ENCODE data around the gene SLC25A33.

Gene SLC25A33

DNA sequence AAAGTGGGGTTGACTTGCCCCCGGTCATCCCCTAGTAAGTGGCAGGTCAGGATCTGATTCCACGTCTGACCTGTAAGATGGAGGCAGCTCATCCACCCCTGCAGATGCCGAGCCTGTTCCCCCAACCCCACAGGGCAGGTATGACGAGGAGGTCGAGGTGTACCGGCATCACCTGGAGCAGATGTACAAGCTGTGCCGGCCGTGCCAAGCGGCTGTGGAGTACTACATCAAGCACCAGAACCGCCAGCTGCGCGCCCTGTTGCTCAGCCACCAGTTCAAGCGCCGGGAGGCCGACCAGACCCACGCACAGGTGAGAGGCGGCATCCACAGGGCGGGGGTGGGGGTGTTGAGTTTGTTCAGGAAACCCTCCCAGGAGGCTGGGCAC is 59.0 kb downstream of the SLC25A33 start:
- Histone ChIP-seq H3K9me3 (ENCODE audit: insufficient read depth, low read length) (no peaks in the 10 kb centered on the region), H3K79me2 (ENCODE audit: insufficient read depth, low read length) (peaks cover 25% of the 10 kb centered on the region), H3K9ac (ENCODE audit: low read length) (no peak overlapping the region), H4K20me1 (ENCODE audit: low read depth, low read length) (no peaks in the 10 kb centered on the region), H2AFZ (ENCODE audit: low read depth, low read length, severe bottlenecking) (no peak overlapping the region), H3K36me3 (ENCODE audit: low read length) (no peaks in the 10 kb centered on the region), H3K9me2 (replicated peaks; ENCODE audit: insufficient read depth, low read length) (no peaks in the 10 kb centered on the region), H3K4me3 (ENCODE audit: insufficient read depth, low read length, poor library complexity, severe bottlenecking) (no peak overlapping the region), H3F3A (ENCODE audit: insufficient read depth) (no peaks in the 10 kb centered on the region), H3K27me3 (ENCODE audit: low read length) (no peaks in the 10 kb centered on the region), H3K4me2 (ENCODE audit: low read depth, low read length, poor library complexity, severe bottlenecking) (no peak overlapping the region), H3K27ac (ENCODE audit: low read depth, low read length) (no peak overlapping the region)
- no peak for TF ChIP-seq EZH2phosphoT487 (conservative IDR thresholded peaks at IDR 0.05; ENCODE audit: low read length)
- TF ChIP-seq, protein P1, sequence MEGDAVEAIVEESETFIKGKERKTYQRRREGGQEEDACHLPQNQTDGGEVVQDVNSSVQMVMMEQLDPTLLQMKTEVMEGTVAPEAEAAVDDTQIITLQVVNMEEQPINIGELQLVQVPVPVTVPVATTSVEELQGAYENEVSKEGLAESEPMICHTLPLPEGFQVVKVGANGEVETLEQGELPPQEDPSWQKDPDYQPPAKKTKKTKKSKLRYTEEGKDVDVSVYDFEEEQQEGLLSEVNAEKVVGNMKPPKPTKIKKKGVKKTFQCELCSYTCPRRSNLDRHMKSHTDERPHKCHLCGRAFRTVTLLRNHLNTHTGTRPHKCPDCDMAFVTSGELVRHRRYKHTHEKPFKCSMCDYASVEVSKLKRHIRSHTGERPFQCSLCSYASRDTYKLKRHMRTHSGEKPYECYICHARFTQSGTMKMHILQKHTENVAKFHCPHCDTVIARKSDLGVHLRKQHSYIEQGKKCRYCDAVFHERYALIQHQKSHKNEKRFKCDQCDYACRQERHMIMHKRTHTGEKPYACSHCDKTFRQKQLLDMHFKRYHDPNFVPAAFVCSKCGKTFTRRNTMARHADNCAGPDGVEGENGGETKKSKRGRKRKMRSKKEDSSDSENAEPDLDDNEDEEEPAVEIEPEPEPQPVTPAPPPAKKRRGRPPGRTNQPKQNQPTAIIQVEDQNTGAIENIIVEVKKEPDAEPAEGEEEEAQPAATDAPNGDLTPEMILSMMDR (IDR thresholded peaks at IDR 0.05; ENCODE audit: insufficient read depth, low read length, poor library complexity, severe bottlenecking), result no peak

DNA sequence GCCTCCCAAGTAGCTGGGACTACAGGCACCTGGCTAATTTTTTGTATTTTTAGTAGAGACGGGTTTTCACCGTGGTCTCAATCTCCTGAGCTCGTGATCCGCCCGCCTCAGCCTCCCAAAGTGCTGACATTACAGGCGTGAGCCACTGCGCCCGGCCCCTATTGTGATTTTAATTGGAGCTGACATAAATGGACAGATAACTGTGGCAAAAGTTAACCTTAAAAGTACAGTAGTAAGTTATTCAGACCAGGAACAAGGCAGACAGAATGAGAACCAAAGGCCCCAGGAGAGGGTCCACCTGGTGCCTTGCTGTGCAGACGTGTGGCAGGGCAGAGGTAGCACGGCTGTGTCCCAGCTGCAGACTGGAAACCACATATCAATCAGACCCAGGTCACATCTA is 60.5 kb downstream of the SLC25A33 start:
- Histone ChIP-seq H3K36me3 (ENCODE audit: low read length) (no peaks in the 10 kb centered on the region), H3K9me3 (ENCODE audit: insufficient read depth, low read length) (no peaks in the 10 kb centered on the region), H3K4me2 (ENCODE audit: low read depth, low read length, poor library complexity, severe bottlenecking) (no peak overlapping the region), H3K9me2 (replicated peaks; ENCODE audit: insufficient read depth, low read length) (no peaks in the 10 kb centered on the region), H4K20me1 (ENCODE audit: low read depth, low read length) (no peaks in the 10 kb centered on the region), H3K27ac (ENCODE audit: low read depth, low read length) (no peak overlapping the region), H3K79me2 (ENCODE audit: insufficient read depth, low read length) (peaks cover 10% of the 10 kb centered on the region), H3F3A (ENCODE audit: insufficient read depth) (no peaks in the 10 kb centered on the region), H3K4me3 (ENCODE audit: insufficient read depth, low read length, poor library complexity, severe bottlenecking) (no peak overlapping the region), H2AFZ (ENCODE audit: low read depth, low read length, severe bottlenecking) (no peak overlapping the region), H3K9ac (ENCODE audit: low read length) (no peak overlapping the region), H3K27me3 (ENCODE audit: low read length) (no peaks in the 10 kb centered on the region)
- TF ChIP-seq, protein P1 (IDR thresholded peaks at IDR 0.05; ENCODE audit: insufficient read depth, low read length, poor library complexity, severe bottlenecking), result no peak
- TF ChIP-seq EZH2phosphoT487 (conservative IDR thresholded peaks at IDR 0.05; ENCODE audit: low read length), result no peak

DNA sequence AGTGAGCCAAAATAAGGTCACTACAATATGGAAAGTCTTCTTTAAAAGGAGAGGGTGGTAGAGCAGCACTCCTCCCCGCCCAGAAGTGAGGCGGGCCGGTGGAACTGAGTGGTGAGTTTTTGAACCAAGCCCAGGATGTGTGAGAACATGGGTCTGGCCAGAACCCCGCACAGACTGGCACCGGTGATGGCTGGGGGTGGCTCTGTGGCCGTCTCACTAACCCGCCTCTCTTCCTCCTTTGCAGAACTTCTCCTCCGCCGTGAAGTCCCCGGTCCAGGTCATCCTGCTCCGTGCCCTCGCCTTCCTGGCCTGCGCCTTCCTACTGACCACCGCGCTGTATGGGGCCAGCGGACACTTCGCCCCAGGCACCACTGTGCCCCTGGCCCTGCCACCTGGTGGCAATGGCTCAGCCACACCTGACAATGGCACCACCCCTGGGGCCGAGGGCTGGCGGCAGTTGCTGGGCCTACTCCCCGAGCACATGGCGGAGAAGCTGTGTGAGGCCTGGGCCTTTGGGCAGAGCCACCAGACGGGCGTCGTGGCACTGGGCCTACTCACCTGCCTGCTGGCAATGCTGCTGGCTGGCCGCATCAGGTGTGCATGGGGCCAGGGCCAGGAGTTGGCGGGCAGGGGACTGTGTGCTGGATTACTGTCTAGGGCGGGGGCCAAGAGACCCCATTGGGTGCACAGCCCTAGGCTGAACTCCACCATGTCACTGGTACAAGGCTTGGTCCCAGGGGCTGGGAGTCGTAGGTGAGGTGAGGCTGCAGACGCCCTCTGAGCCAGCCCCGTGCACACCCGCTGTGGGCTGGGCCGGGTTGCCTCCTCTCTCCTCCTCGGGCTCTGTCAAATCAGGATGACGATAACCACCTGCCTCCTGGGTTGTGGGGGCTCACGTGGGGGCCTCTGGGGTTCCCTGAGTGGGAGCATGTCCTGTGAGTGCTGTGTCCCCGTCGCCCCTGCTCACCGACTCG is 61.9 kb downstream of the SLC25A33 start:
- no peak overlapping the region for H3K27ac ChIP-seq (ENCODE audit: low read depth, low read length)
- H4K20me1 ChIP-seq (ENCODE audit: low read depth, low read length), result no peaks in the 10 kb centered on the region
- H3K9me2 ChIP-seq (replicated peaks; ENCODE audit: insufficient read depth, low read length), result no peaks in the 10 kb centered on the region
- no peaks in the 10 kb centered on the region for H3K9me3 ChIP-seq (ENCODE audit: insufficient read depth, low read length)
- TF ChIP-seq, protein P1 (IDR thresholded peaks at IDR 0.05; ENCODE audit: insufficient read depth, low read length, poor library complexity, severe bottlenecking), result no peak
- no peak for TF ChIP-seq EZH2phosphoT487 (conservative IDR thresholded peaks at IDR 0.05; ENCODE audit: low read length)
- no peaks in the 10 kb centered on the region for H3K79me2 ChIP-seq (ENCODE audit: insufficient read depth, low read length)
- H3K36me3 ChIP-seq (ENCODE audit: low read length), result no peaks in the 10 kb centered on the region
- no peak overlapping the region for H2AFZ ChIP-seq (ENCODE audit: low read depth, low read length, severe bottlenecking)
- H3F3A ChIP-seq (ENCODE audit: insufficient read depth), result no peaks in the 10 kb centered on the region
- H3K4me2 ChIP-seq (ENCODE audit: low read depth, low read length, poor library complexity, severe bottlenecking), result no peak overlapping the region
- no peak overlapping the region for H3K4me3 ChIP-seq (ENCODE audit: insufficient read depth, low read length, poor library complexity, severe bottlenecking)
- H3K9ac ChIP-seq (ENCODE audit: low read length), result no peak overlapping the region
- H3K27me3 ChIP-seq (ENCODE audit: low read length), result no peaks in the 10 kb centered on the region

Measured in SU-DHL-6 (cell line).